Stimulated activated naive CD8-positive, alpha-beta T cell treated with anti-CD3 and anti-CD28 coated beads, Interleukin-15, Interleukin-2, amounts not matched to agents 100 U/mL and 50 U/mL, for 24 hours (primary cell): ENCODE results near the gene MYH13.
"Not testable (repeated sequence)": the region's sequence is repeated elsewhere in the genome, so short reads cannot be mapped to it uniquely, and the experiment has no call there.

Experiments
- ATAC-seq: fragments of 150-1000 bp; cut with Tn5 transposase; one replicate; pipeline ENCODE4 v1.10.0; 2021
- DNase-seq: peaks from one replicate; pipeline ENCODE4 v3.0.0; 2021

Gene MYH13

GRCh38 chr17:10304758-10305300 is 68.0 kb downstream of the MYH13 start:
- ATAC-seq (no peak), DNase-seq (no peak)

- no peak for DNase-seq
- ATAC-seq: no peak
Measured at GRCh38 chr17:10297691-10298090, 75.1 kb downstream of the MYH13 start.

- DNase-seq (peak; percentile 51), ATAC-seq (no peak)
Measured at GRCh38 chr17:10295728-10296343, 77.0 kb downstream of the MYH13 start.

GRCh38 chr17:10294180-10294579 is 78.6 kb downstream of the MYH13 start:
- DNase-seq (no peak), ATAC-seq (no peak)

GRCh38 chr17:10292057-10292937 is 80.5 kb downstream of the MYH13 start:
- ATAC-seq (peak; percentile 83), DNase-seq (no peak)

GRCh38 chr17:10291576-10291975 is 81.2 kb downstream of the MYH13 start:
- ATAC-seq, DNase-seq: not testable (repeated sequence)

- no peak for ATAC-seq
Measured at GRCh38 chr17:10290041-10290440, 82.8 kb downstream of the MYH13 start.

GRCh38 chr17:10286324-10286723 is 86.5 kb downstream of the MYH13 start:
- ATAC-seq (no peak), DNase-seq (no peak)

More at GRCh38 chr17:10290041-10290440, 82.8 kb downstream of the MYH13 start:
- no peak for DNase-seq

GRCh38 chr17:10285896-10286295 is 86.9 kb downstream of the MYH13 start:
- no peak for DNase-seq
- no peak for ATAC-seq

GRCh38 chr17:10280068-10280467 is 92.7 kb downstream of the MYH13 start:
- DNase-seq (no peak), ATAC-seq (no peak)

- DNase-seq (no peak), ATAC-seq (no peak)
Measured at GRCh38 chr17:10278218-10278617, 94.6 kb downstream of the MYH13 start.

GRCh38 chr17:10276436-10276835 is 96.4 kb downstream of the MYH13 start:
- no peak for ATAC-seq

GRCh38 chr17:10275418-10275817 is 97.4 kb downstream of the MYH13 start:
- DNase-seq (no peak), ATAC-seq (no peak)

More at GRCh38 chr17:10276436-10276835, 96.4 kb downstream of the MYH13 start:
- DNase-seq: no peak

GRCh38 chr17:10271106-10271562 is 101.7 kb downstream of the MYH13 start:
- no peak for ATAC-seq
- no peak for DNase-seq

- DNase-seq: no peak
- no peak for ATAC-seq
Measured at GRCh38 chr17:10270258-10270657, 102.5 kb downstream of the MYH13 start.

- ATAC-seq (no peak), DNase-seq (no peak)
Measured at GRCh38 chr17:10268005-10268404, 104.8 kb downstream of the MYH13 start.

- DNase-seq (no peak), ATAC-seq (peak; percentile 47)
Measured at GRCh38 chr17:10266296-10266876, 106.4 kb downstream of the MYH13 start.

- no peak for DNase-seq
- ATAC-seq: peak; percentile 66
Measured at GRCh38 chr17:10265100-10265810, 107.6 kb downstream of the MYH13 start.

- no peak for ATAC-seq
- no peak for DNase-seq
Measured at GRCh38 chr17:10264051-10264450, 108.8 kb downstream of the MYH13 start.

GRCh38 chr17:10262451-10262850 is 110.4 kb downstream of the MYH13 start:
- ATAC-seq: no peak
- no peak for DNase-seq

GRCh38 chr17:10261098-10261497 is 111.7 kb downstream of the MYH13 start:
- DNase-seq: no peak
- ATAC-seq: no peak
